HG03196 (cell line): Measurements from ENCODE around the gene SGTB.
"Not testable (repeated sequence)": the region's sequence is repeated elsewhere in the genome, so short reads cannot be mapped to it uniquely, and the experiment has no call there.

Experiments
- ATAC-seq: cut with Tn5 transposase; IDR thresholded peaks from one replicate; pipeline ENCODE4 v1.9.1; 2021; ENCODE audit not compliant: unreplicated experiment

SGTB gene

GRCh38 chr5:65674749-65675148, 47.2 kb downstream of the SGTB start:
- ATAC-seq, result no peak

- no peak for ATAC-seq
These were observed 49.1 kb downstream of the SGTB start for GRCh38 chr5:65672796-65673195.

- ATAC-seq, result no peak
These were observed 53.2 kb downstream of the SGTB start for GRCh38 chr5:65668696-65669095.

GRCh38 chr5:65663804-65664521, 57.9 kb downstream of the SGTB start:
- no peak for ATAC-seq

- no peak for ATAC-seq
These were observed 67.2 kb downstream of the SGTB start for GRCh38 chr5:65654713-65655112.

GRCh38 chr5:65651144-65651543, 70.8 kb downstream of the SGTB start:
- ATAC-seq, result no peak

GRCh38 chr5:65647941-65648340, 74.0 kb downstream of the SGTB start:
- no peak for ATAC-seq

- ATAC-seq, result no peak
These were observed 75.0 kb downstream of the SGTB start for GRCh38 chr5:65646938-65647337.

GRCh38 chr5:65640240-65640639, 81.7 kb downstream of the SGTB start:
- ATAC-seq, result no peak

GRCh38 chr5:65630981-65631380, 90.9 kb downstream of the SGTB start:
- no peak for ATAC-seq

- no peak for ATAC-seq
These were observed 96.2 kb downstream of the SGTB start for GRCh38 chr5:65625743-65626142.

GRCh38 chr5:65624571-65625555, 97.0 kb downstream of the SGTB start, which contains the start of the genes SHLD3 and TRAPPC13:
Gene SHLD3 (plus strand): TSS chr5:65625027. CDS start chr5:65629588, 4,561 bp downstream.
Gene TRAPPC13 (plus strand): TSS chr5:65625027. CDS start chr5:65625061, 34 bp downstream.
- ATAC-seq, result peak; percentile 71

- ATAC-seq, result peak; percentile 97
These were observed 97.8 kb downstream of the SGTB start, which contains the start of gene TRIM23 for GRCh38 chr5:65624025-65624570. Gene TRIM23 (minus strand): TSS chr5:65624333. CDS start chr5:65624274, 59 bp downstream.

GRCh38 chr5:65623482-65623881, 98.4 kb downstream of the SGTB start:
- ATAC-seq, result no peak

GRCh38 chr5:65621961-65622360, 99.9 kb downstream of the SGTB start:
- ATAC-seq, result not testable (repeated sequence)

- no peak for ATAC-seq
These were observed 101.9 kb downstream of the SGTB start for GRCh38 chr5:65620021-65620420.
